Measurements from ENCODE around the gene FADS1.

- TF ChIP-seq CTCF (IDR thresholded peaks at IDR 0.05) = no peak
- TF ChIP-seq POLR2A (IDR thresholded peaks at IDR 0.05) = no peak
Measured at GRCh38 chr11:61765550-61766253, 51.1 kb downstream of the FADS1 start.
